ENCODE measurements around the gene SYT2.
"Not testable (repeated sequence)": the region's sequence is repeated elsewhere in the genome, so short reads cannot be mapped to it uniquely, and the experiment has no call there.

SYT2 gene

GRCh38 chr1:202716654-202717053 lies 6.4 kb upstream of the SYT2 start:
- H3K4me3 ChIP-seq (ENCODE audit: control insufficient read depth, low read depth, low read length) = no peak overlapping the region
- no peak for DNase-seq (ENCODE audit: low read depth)
- TF ChIP-seq CTCF (conservative IDR thresholded peaks at IDR 0.05; ENCODE audit: control insufficient read depth, insufficient read depth, low read depth, low read length) = no peak

DNA sequence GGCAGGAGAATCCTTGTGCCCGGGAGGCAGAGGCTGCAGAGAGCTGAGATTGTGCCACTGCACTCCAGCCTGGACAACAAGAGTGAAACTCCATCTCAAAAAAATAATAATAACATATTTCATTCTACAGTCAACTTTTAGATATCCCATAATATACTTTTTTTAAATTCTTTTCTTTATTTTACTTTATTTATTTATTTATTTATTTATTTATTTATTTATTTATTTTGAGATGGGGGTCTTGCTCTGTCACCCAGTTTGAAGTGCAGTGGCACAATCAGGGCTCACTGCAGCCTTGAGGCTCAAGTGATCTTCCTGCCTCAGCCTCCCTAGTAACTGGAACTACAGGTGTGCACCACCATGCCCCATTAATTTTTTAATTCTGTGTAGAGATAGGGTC lies 3.9 kb upstream of the SYT2 start:
- not testable (repeated sequence) for H3K4me3 ChIP-seq (ENCODE audit: control insufficient read depth, low read depth, low read length); DNase-seq (ENCODE audit: low read depth)

- no peak overlapping the region for H3K4me3 ChIP-seq (ENCODE audit: control insufficient read depth, low read depth, low read length)
- TF ChIP-seq CTCF (conservative IDR thresholded peaks at IDR 0.05; ENCODE audit: control insufficient read depth, insufficient read depth, low read depth, low read length) = no peak
- no peak for DNase-seq (ENCODE audit: low read depth)
Observed at GRCh38 chr1:202713110-202713509, 2.9 kb upstream of the SYT2 start.

DNA sequence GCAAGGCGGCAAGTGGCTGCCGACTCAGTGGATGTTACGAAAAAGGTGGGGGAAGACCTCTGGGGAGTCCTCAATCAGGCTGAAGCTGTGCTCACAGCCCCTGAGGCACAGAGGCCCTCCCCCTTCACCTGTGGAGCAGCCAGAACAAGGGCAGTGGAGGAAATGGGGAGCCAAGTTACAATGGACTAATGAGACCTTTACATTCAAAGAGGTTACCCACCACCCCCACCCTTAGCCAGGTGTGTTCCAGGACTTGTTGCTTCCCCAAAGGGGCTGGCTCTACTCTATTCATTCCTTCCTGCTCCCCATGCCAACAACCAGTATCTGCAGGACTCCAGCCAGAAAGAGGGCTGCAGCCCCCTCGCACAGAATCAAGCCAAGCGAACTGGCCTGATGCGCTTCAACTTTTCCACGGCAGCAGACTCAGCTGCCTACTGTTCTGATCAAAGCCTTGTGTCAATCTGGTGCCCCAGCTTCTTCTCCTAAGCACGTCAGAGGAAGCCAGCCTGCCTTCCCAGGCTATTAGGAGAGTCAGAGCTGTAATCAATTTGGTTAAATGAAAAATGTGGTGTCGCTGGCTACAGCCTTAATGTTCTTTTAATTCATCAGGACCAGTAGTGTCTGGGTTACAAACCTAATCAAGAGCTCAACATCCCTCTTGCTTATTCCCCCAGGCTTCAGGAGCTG lies 1.8 kb upstream of the SYT2 start:
- DNase-seq (ENCODE audit: low read depth) = no peak
- no peak for TF ChIP-seq CTCF (conservative IDR thresholded peaks at IDR 0.05; ENCODE audit: control insufficient read depth, insufficient read depth, low read depth, low read length)
- H3K4me3 ChIP-seq (ENCODE audit: control insufficient read depth, low read depth, low read length) = no peak overlapping the region

GRCh38 chr1:202709276-202710041 lies 795 bp downstream of the SYT2 start:
- TF ChIP-seq CTCF (conservative IDR thresholded peaks at IDR 0.05; ENCODE audit: control insufficient read depth, insufficient read depth, low read depth, low read length) = no peak
- no peak for DNase-seq (ENCODE audit: low read depth)
- H3K4me3 ChIP-seq (ENCODE audit: control insufficient read depth, low read depth, low read length) = no peak overlapping the region

DNA sequence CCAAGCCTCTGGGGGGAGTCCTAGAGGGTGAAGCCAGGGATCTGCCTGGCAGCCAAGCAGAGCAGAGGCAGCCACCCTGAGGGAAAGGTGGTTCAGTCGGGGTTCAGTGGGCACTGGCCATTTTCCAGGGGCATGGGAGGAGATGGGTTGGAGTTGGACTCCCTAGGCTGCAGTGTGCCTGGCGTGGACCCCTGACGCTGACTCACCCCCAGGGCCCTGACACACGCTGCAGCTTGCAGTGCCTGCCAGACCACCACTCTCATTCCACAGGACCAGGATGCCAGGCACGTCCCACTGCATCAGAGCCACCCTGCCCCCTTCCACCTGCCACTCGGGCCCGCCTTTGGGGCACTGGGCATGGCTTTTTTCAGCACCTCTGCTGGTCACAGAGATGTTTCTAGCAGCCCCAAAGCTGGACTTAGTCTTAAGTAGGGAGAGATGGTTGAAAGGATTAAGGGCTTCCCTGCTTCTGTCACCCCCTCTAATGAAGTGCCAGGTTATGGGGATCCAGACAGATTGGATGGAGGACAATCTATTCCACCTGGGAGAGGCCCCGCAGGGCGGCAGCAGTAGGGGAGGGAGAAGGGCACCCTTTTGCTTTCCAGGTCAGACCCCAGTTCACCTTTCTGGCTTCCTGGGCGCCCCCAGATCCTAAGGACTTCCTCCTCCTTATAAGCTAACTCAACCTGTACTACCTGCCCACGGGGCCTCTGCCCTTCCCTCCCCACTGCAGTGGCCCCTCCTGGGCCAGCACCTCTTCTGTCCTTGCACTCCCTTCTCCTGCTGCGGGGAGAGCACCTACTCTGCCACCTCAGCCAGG lies 1.6 kb downstream of the SYT2 start:
- H3K4me3 ChIP-seq (ENCODE audit: control insufficient read depth, low read depth, low read length) = no peak overlapping the region
- no peak for TF ChIP-seq CTCF (conservative IDR thresholded peaks at IDR 0.05; ENCODE audit: control insufficient read depth, insufficient read depth, low read depth, low read length)
- no peak for DNase-seq (ENCODE audit: low read depth)

DNA sequence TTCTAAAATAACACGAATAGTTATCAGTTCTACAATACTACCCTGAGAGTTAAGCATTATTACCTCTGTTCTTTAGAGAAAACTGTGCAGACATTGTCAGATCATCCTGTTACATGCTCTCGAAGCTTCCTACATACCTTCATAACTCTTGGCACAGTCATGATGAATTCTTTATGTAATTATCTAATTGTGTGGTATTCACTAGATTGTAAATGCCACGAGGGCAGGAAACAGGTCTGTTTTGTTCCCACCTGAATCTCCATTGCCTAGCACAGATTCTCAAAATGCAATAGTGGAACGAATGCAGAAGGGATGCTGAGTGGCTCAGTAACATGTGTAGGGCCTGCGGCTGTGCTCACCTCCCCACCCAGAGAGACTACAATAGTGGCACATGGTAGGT lies 3.4 kb downstream of the SYT2 start:
- no peak overlapping the region for H3K4me3 ChIP-seq (ENCODE audit: control insufficient read depth, low read depth, low read length)
- DNase-seq (ENCODE audit: low read depth) = no peak
- TF ChIP-seq CTCF (conservative IDR thresholded peaks at IDR 0.05; ENCODE audit: control insufficient read depth, insufficient read depth, low read depth, low read length) = no peak

Data from fibroblast of mammary gland (primary cell).